Brain microvascular endothelial cell (primary cell): Measurements from ENCODE around the gene CABLES1.
"Not testable (repeated sequence)": the region's sequence is repeated elsewhere in the genome, so short reads cannot be mapped to it uniquely, and the experiment has no call there.

Experiments
- DNase-seq: peaks from one replicate; pipeline ENCODE4 v3.0.0-alpha.2; 2020
- H3K27ac ChIP-seq: fragments of 250-450 bp; sonication (Bioruptor Pico); 2 replicates; pipeline ENCODE4 v1.5.1; 2020; ENCODE audit warnings: mild to moderate bottlenecking, moderate library complexity
- H3K27me3 ChIP-seq: fragments of 250-450 bp; sonication (Bioruptor Pico); replicated peaks from 2 replicates; pipeline ENCODE4 v1.5.1; 2020; ENCODE audit warnings: mild to moderate bottlenecking
- H3K36me3 ChIP-seq: fragments of 250-450 bp; sonication (Bioruptor Pico); replicated peaks from 2 replicates; pipeline ENCODE4 v1.5.1; 2020; ENCODE audit warnings: mild to moderate bottlenecking
- H3K4me3 ChIP-seq: 2 replicates; pipeline ENCODE4 v1.5.1; 2011; ENCODE audit warnings: low read depth, mild to moderate bottlenecking, control low read depth, low read length, moderate library complexity
- in situ Hi-C: cut with HindIII; loops from 2 replicates; pipeline ENCODE4 v1.10.0; 2017; ENCODE audit warnings: low sequenced_read_pairs, low pct_ligation_motif_present
- TF ChIP-seq, protein P1 (sequence below): IDR thresholded peaks from 2 replicates; pipeline ENCODE4 v1.5.1; 2011; ENCODE audit warnings: low read depth, mild to moderate bottlenecking, moderate library complexity, low read length, control low read depth, inconsistent platforms; ENCODE audit errors: missing control alignments

The CABLES1 gene

DNA sequence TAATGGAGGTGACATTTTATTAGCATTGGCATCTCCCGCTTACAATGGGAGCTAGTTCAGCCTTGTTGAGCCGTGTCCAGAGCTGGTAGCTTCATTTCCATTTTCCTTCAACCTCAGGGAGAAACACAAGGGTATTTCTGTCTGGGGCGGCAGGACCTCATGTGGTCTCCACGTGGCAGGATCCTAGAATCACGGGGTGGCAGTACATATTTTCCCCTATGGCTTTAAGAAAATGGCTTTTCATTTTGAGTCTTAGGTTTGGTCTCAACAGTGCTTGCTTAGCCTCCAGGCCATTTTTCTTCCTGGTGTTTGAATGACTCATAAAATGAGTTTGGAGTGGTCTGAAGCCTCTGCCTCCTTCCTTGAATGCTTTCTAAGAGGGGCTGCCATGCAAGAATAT, 20.3 kb downstream of the CABLES1 start:
- in situ Hi-C loops: no loop called here
- Histone ChIP-seq H3K27me3 (no peaks in the 10 kb centered on the region), H3K27ac (no peak overlapping the region), H3K4me3 (no peak overlapping the region), H3K36me3 (no peaks in the 10 kb centered on the region)
- no peak for DNase-seq
- TF ChIP-seq, protein P1, sequence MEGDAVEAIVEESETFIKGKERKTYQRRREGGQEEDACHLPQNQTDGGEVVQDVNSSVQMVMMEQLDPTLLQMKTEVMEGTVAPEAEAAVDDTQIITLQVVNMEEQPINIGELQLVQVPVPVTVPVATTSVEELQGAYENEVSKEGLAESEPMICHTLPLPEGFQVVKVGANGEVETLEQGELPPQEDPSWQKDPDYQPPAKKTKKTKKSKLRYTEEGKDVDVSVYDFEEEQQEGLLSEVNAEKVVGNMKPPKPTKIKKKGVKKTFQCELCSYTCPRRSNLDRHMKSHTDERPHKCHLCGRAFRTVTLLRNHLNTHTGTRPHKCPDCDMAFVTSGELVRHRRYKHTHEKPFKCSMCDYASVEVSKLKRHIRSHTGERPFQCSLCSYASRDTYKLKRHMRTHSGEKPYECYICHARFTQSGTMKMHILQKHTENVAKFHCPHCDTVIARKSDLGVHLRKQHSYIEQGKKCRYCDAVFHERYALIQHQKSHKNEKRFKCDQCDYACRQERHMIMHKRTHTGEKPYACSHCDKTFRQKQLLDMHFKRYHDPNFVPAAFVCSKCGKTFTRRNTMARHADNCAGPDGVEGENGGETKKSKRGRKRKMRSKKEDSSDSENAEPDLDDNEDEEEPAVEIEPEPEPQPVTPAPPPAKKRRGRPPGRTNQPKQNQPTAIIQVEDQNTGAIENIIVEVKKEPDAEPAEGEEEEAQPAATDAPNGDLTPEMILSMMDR: no peak

DNA sequence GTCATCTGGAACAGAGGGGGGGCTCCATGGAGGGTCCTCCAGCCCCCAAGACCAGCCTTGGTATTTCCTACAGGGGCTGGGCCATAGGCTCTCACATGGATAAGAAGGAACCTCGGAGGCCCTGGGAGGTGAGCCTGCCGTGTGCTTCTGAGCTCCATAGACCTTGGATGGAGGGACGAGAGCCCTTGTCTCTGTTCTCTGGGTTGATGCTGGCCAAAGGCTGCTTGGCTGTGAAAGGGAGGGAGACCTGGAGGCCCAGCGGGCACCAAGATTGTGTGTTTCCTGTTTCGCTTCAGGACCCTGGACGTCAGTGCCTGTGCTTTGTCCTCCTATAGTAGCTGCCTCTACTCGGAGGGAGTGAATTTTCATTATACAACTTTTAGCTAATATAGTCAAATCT, 20.8 kb downstream of the CABLES1 start:
- Histone ChIP-seq H3K27me3 (no peaks in the 10 kb centered on the region), H3K4me3 (no peak overlapping the region), H3K27ac (no peak overlapping the region), H3K36me3 (no peaks in the 10 kb centered on the region)
- no peak for DNase-seq
- in situ Hi-C loops: no loop called here
- TF ChIP-seq, protein P1: no peak

DNA sequence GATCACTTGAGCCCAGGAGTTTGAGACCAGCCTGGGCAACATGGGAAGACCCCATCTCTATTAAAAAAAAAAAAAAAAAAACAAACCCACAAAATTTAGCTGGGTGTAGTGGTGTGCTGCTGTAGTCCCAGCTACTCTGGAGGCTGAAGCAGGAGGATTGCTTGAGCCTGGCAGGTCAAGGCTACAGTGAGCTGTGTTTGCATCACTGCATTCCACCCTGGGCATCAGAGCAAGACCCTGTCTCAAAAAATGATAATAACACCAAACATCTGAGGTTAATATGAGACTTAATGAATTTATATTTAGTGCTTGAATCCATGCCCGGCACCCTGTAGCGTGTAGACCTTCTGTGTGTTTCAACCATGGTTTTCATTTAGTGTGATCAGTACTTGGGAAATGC, 22.8 kb downstream of the CABLES1 start:
- H3K36me3 ChIP-seq: no peaks in the 10 kb centered on the region
- H3K27me3 ChIP-seq: no peaks in the 10 kb centered on the region
- in situ Hi-C loops: no loop called here
- H3K4me3 ChIP-seq: no peak overlapping the region
- no peak overlapping the region for H3K27ac ChIP-seq
- DNase-seq: no peak
- TF ChIP-seq, protein P1: no peak

DNA sequence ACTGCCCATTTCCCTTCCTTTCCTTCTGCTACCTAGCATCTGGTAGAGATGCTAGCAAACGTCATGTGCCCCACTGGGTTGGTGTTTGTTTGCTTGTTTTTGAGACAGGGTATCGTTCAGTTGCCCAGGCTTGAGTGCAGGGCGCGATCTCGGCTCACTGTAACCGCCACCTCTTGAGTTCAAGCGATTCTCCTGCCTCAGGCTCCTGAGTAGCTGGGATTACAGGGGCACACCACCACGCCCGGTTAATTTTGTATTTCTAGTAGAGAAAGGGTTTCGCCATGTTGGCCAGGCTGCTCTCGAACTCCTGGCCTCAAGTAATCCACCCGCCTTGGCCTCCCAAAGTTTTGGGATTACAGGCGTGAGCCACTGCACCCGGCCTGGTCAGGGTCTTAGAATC, 23.6 kb downstream of the CABLES1 start:
- in situ Hi-C loops, H3K36me3 ChIP-seq, H3K27me3 ChIP-seq, DNase-seq, H3K27ac ChIP-seq, H3K4me3 ChIP-seq: not testable (repeated sequence)

DNA sequence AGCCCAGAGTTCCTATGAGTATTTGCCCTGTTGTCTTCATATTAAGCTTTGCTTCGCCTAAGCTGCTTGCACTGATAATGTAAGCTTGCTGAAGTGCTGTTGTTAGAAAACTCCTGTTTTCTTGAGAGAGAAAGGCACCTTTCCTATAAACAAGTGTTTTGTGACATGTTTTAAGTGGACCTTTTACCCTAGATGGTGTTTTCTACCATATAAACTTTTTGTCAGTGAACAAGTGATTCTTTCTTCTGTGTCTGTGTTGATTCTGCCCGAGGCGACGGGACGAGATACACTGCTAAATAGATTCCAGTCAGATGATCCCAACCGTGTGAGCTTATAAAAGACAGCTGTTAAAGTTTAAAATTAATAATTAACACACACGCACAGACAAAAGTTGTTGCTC, 24.1 kb downstream of the CABLES1 start:
- in situ Hi-C loops: no loop called here
- TF ChIP-seq, protein P1: no peak

DNA sequence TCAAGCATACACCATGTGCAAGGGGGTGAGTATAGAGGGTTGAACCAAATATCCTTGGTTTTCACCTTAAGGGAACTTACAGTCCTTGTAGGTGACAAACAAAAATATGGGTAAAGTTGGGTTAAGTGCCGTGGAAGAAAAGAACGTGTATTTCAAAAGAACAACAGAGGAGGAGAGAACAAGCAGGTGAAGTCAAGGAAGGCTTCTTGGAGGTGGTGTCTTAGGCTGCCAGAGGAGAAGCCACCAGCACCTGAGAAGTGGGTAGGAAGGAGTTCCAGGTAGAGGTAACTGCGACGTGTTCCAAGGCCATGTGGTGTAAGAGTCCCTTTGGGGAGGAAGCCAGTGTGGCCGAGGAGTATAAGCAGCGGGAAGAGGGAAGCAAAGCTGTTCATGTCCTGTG, 27.2 kb downstream of the CABLES1 start:
- H3K36me3 ChIP-seq: no peaks in the 10 kb centered on the region
- in situ Hi-C loops: no loop called here
- no peak overlapping the region for H3K27ac ChIP-seq
- TF ChIP-seq, protein P1: no peak
- H3K4me3 ChIP-seq: no peak overlapping the region
- no peak for DNase-seq
- H3K27me3 ChIP-seq: no peaks in the 10 kb centered on the region

More for the DNA sequence above, 24.1 kb downstream of the CABLES1 start:
- Histone ChIP-seq H3K27me3 (no peaks in the 10 kb centered on the region), H3K36me3 (no peaks in the 10 kb centered on the region), H3K27ac (no peak overlapping the region), H3K4me3 (no peak overlapping the region)
- DNase-seq: no peak
